GM19455 (cell line): Measurements from ENCODE around the gene LCN1.
A peak's percentile ranks its signal among the peaks of the same experiment; 100 is the strongest.

Source experiments
- ATAC-seq: cut with Tn5 transposase; IDR thresholded peaks from one replicate; pipeline ENCODE4 v1.9.1; 2021; ENCODE audit not compliant: unreplicated experiment

LCN1 gene

DNA sequence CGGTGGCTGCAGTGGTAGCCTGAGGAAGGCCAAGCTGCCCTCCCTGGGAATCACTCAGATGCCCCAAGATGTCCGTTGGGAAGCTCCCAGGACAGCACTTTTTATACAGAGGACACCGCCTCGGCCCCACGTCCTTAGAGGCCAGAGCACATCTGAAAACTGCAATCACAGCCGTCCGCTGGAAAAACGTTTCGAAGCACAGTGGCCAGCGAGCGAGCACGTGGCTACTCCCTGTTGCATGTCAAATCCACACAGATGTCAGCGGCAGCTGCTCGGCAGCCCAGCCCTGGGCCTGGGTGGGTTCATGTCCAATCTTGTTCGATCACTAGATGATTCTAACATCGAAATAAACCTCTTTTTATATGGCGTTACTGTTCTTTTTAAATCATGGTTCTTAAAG, 32.7 kb upstream of the LCN1 start:
- ATAC-seq: no peak

DNA sequence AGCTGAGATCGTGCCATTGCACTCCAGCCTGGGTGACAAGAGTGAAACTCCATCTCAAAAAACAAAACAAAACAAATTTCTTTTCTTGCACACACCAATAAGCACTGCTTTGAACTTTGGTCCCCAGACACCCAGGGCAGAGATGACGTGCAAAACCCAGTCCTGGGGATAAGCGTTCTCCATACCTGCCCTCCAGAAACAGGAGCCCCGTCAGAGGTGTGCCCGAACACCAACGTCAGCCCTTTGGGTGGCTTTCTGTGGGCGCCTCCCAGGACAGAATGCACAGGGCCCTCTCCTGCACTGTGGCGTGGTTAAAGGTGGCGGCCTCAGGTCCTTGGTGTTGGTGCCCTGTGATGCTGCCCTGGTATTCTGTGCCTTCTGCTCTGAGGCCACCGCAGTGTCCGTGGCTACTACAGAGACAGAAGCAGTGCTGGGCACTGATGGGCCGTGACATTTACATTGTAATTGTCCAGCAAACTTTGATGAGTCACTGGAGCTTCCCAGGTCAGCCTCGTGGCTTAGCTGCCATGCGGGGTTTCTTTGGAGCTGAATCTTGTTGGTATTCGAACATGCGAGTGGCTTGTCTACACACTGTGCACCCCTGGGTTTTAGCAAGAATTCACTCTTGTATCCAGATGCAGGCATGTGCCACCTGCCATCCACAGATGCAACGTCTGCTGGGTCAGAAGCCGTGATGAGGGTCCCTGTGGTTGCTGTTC, 31.9 kb upstream of the LCN1 start:
- no peak for ATAC-seq

- no peak for ATAC-seq
These were observed 30.9 kb upstream of the LCN1 start for GRCh38 chr9:135490166-135490870.

DNA sequence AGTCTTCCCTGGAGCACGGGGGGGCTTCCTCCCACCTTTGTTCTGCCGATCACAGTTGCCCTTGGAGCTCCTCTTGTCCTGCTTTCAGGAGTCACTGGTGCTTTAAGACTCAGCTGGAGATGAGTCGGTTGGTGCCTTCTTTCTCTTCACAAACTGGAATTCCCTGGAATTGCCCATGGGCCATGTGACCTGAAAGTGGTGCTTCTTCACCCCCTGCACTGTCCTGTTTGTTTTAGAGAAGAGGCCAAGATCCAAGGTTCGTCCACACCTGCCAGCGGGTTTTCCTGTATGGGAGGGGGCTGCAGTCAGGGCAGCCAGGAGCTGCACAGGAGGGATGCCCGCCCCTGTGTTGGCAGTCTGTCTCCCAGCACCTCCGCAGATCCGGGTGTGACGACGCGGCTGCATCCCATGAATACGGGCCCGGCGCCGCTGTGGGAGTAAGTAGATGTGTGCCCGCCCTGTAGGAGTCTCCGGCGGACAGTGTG, 30.2 kb upstream of the LCN1 start:
- ATAC-seq: no peak

GRCh38 chr9:135491764-135492163, 29.5 kb upstream of the LCN1 start:
- no peak for ATAC-seq

DNA sequence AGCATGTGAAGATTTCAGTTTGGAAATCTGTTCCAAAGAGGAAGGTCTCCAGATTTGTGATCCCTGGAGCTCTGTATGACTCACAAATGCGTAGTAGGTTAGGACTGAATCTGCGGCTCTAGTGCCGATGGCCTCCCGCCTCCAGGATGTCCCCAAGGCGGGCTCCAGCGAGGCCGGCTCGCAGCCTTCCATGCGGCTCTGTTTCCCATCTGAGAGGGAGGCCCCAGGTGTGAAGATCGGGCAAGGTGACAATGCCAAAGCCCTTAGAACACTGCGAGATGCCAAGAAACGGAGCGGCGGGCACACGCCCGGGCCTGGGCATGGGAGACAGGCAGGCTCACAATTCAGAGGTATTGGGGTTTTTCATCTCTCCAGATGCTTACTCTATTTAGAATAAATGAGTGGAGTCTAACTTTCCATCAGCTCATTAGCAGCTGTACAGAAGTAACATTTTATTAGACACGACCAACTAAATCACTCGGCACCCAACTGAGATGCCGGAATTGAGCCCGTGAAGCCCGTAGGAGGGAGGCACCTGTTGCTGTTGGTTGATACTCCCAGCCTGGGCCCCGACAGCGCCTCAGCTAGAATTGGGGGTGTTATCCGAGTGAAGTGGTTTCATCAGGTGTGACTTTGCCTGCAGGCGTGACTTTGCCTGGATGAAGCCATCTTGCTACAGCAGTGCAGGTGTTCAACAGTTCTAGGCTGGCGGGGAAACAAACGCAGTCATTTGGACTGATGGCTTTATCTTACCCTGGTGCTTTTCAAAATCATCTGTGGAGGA, 28.2 kb upstream of the LCN1 start:
- ATAC-seq: no peak

DNA sequence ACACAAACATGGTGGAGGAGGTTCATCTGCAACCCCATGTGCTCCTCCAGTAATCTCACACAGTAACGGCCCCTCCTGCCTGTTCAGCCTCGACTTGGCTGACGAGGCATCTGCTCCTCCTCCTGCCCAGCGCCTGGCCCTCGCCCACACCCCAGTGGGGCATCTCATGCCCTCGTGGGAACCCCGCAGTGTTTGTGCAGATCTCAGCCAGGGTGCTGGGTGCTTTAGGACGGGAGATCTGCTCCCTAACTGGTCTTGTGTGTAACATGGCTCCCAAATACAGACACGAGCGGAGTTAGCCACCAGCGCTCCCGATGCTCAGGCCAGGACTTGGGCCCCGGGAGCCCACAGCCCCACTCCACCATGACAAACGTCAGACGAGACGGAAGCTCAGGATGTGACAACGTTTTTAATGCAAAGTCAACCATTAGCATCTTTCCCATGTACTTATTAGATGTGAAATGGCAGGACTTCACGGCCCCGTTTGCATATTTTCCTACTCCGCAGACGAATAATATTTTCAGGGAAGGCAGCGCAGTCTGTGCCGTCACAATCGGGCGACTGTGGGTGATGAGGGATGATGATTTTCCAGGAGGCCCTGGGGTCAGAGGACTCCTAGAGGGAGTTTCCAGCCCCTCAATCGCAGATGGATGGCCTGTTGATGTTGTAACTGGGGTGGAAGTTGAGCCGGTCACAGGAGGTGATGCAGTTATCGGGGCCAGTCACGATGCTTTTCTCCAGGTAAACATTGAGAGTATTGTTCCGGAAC, 26.3 kb upstream of the LCN1 start:
- no peak for ATAC-seq

DNA sequence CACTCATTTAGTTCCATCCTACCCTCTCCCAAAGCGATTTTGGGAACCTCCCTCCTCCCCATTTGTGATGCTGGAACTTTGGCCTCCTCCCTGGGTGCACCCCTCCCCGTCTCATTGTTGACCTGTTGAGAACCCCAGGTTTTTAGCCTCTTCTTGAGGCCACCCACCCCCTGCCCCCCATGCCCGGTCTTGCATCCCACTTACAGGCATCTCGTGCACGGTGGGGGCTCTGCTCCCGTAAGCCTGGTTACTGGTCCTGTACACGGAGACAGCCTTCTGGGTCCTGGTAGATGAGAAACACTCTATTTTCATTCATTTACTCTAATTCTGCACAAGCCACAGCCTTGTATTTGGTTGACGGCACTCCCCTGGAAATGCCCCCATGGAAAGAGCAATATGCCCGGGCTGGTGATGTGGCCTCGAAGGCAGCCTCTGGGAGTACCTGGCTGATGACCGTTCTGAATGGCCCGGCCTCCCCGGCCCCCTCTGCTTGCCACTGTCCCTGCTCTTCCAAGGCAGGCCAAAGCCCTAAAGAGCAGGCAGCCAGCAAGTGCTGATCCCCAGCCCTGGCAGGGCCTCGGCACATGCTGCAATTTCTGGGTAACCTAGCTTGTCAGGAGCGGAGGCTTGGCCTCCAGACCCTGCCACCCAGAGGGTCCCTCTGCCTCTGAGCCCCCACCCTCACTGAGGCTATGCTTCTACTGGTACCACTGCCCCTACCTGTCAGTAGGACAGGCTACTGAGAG, 22.7 kb upstream of the LCN1 start:
- no peak for ATAC-seq

DNA sequence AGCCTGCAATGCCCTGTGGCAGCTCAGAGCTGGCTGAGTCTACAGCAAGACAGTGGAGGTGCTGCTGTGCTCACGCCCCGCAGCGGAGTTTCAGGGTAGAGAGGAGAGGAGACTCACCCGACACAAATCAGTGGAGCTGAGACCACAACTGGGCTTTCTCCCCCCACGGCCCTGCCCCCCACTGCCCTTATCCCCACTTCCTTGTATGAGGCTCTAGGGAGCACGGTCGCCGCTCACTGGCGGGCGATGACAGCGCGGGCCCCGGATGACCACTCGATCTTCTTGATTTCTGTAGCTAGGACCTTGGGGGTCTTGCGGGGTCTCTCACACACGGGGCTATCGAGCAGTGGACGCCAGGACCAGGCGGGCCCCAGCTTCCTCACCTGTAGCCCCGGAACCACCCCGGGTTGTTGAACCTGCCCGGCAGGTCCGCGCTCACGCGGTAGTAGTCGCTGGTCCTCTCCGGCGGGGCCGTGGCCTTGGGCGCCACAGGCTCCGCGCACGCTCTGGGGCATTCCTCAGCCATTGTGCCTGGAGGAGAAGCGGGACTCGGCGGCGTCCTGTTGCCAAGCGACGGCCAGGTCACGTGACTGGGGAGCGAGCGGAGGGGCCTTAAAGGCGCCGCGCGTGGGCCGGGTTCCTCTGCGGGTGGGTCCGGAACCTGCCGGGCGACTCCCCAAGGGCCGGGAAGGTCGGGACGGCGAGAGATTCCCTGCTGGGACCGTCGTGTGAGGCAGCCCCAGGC, 21.7 kb upstream of the LCN1 start:
- ATAC-seq: no peak

- ATAC-seq: no peak
These were observed 21.1 kb upstream of the LCN1 start for GRCh38 chr9:135500071-135500524.

GRCh38 chr9:135500525-135501260, 20.5 kb upstream of the LCN1 start, which contains the start of gene MRPS2:
Gene MRPS2 (plus strand): TSS chr9:135500682. CDS start chr9:135500711, 29 bp downstream.
- ATAC-seq: peak; percentile 79

- ATAC-seq: no peak
These were observed 19.7 kb upstream of the LCN1 start for GRCh38 chr9:135501261-135502167.

GRCh38 chr9:135502168-135502872, 18.9 kb upstream of the LCN1 start:
- no peak for ATAC-seq

- no peak for ATAC-seq
These were observed 18.3 kb upstream of the LCN1 start for GRCh38 chr9:135502873-135503321.

DNA sequence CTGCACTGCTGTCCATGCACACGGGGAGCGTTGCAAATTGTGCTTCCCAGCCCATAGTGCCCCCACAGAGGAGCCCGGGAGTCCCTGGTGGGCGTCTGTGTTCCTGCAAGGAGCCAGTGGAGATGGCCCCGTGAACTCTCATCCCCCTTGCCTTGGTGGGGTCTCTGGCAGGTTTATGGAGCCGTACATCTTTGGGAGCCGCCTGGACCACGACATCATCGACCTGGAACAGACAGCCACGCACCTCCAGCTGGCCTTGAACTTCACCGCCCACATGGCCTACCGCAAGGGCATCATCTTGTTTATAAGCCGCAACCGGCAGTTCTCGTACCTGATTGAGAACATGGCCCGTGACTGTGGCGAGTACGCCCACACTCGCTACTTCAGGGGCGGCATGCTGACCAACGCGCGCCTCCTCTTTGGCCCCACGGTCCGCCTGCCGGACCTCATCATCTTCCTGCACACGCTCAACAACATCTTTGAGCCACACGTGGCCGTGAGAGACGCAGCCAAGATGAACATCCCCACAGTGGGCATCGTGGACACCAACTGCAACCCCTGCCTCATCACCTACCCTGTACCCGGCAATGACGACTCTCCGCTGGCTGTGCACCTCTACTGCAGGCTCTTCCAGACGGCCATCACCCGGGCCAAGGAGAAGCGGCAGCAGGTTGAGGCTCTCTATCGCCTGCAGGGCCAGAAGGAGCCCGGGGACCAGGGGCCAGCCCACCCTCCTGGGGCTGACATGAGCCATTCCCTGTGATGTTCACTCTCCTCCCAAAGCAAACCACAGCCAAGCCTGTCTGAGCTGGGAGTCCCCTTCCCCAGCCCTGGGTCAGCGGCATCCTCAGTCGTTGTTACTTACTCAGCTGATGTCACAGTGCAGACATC, 17.6 kb upstream of the LCN1 start:
- no peak for ATAC-seq
